Spleen (tissue), 7 donors: ENCODE results near the gene CLCN7.

Experiments used
- POLR2A ChIP-seq, 3 donors: fragments of 450-650 bp; IDR thresholded peaks; one replicate each; pipeline ENCODE4 v1.5.1; 2017; ENCODE audit warnings: antibody characterized with exemption in 3 of 3, mild to moderate bottlenecking in 1 of 3
- POLR2AphosphoS5 ChIP-seq, 3 donors: sonication (generic); formaldehyde crosslinking; IDR thresholded peaks; one replicate each; pipeline ENCODE4 v1.5.1; 2017; ENCODE audit warnings: antibody characterized with exemption in 3 of 3
- TF ChIP-seq, protein P1 (sequence below), 11 experiments: fragments of 200-600 bp in 7 of 11; fragments of 450-650 bp in 4 of 11; sonication (generic) in 4 of 11; IDR thresholded peaks in 8 of 11; conservative IDR thresholded peaks in 3 of 11; 1 replicate in 7 of 11; 2 replicates in 4 of 11; pipeline versions ENCODE4 v1.4.0 to v1.8.0; 2016 to 2021; ENCODE audit warnings: antibody characterized with exemption in 11 of 11, inconsistent platforms in 4 of 11, mild to moderate bottlenecking in 1 of 11
- donor health status: DM: no; HTN: no; CAD: no; lungs with moderate emphysema.
- donor health status: DM: no; HTN: no; CAD: no.
- donor health status: DM: no; HTN: no; CAD: no.

DNA sequence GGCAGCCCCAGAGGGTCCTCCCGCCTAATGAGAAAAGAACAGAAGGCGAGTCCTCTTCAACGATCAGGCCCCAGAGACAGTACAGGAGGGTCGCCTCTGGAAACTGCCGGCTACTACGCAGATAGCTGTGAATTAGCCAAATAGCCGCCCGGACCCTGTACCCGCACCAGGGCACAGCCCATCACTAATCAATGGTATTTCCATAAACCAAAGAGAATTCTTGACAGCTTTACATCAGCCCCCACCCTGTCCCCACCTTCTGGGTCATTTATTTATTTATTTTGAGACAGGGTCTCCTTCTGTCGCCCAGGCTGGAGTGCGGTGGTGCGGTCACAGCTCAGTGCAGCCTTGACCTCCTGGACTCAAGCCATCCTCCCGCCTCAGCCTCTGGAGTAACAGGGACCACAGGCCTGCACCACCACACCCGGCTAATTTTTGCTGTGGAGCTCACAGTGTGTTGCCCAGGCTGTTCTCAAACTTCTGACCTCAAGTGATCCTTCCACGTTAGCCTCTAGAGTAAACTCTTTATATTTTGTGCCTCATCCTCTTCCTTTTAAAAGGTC lies 805 bp upstream of the CLCN7 start:
- TF ChIP-seq, protein P1, sequence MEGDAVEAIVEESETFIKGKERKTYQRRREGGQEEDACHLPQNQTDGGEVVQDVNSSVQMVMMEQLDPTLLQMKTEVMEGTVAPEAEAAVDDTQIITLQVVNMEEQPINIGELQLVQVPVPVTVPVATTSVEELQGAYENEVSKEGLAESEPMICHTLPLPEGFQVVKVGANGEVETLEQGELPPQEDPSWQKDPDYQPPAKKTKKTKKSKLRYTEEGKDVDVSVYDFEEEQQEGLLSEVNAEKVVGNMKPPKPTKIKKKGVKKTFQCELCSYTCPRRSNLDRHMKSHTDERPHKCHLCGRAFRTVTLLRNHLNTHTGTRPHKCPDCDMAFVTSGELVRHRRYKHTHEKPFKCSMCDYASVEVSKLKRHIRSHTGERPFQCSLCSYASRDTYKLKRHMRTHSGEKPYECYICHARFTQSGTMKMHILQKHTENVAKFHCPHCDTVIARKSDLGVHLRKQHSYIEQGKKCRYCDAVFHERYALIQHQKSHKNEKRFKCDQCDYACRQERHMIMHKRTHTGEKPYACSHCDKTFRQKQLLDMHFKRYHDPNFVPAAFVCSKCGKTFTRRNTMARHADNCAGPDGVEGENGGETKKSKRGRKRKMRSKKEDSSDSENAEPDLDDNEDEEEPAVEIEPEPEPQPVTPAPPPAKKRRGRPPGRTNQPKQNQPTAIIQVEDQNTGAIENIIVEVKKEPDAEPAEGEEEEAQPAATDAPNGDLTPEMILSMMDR (IDR thresholded peaks at IDR 0.05 in 8 of 11, conservative IDR thresholded peaks at IDR 0.05 in 3 of 11): no peak
- TF ChIP-seq POLR2A (IDR thresholded peaks at IDR 0.05) (no peak), POLR2AphosphoS5 (IDR thresholded peaks at IDR 0.05) (no peak)
